Activated T-cell treated with anti-CD3 and anti-CD28 coated beads, Interleukin-2, amount 50 U/mL, for 72 hours (primary cell): ENCODE results near the gene CCDC70. TPM values are rescaled to one million over a fixed set of nuclear protein-coding genes. Genes with fewer than 3 reads are reported as not detected.
"Not testable (repeated sequence)": the region's sequence is repeated elsewhere in the genome, so short reads cannot be mapped to it uniquely, and the experiment has no call there.

Experiments
- ATAC-seq, 2 donors: fragments of 150-1000 bp; cut with Tn5 transposase; replicated peaks in 1 of 2; 2 replicates each; pipeline ENCODE4 v1.10.0; 2021; ENCODE audit warnings: moderate library complexity in 2 of 2, mild to moderate bottlenecking in 1 of 2
- DNase-seq, 2 donors: peaks; one replicate each; pipeline ENCODE4 v3.0.0; 2021 to 2022; ENCODE audit warnings: mixed read lengths in 1 of 2
- H3K27ac Mint-ChIP-seq: one replicate; pipeline ENCODE4 v1.8.0; 2022; ENCODE audit warnings: mild to moderate bottlenecking, moderate library complexity, mixed read lengths
- H3K27me3 Mint-ChIP-seq: one replicate; pipeline ENCODE4 v1.8.0; 2022; ENCODE audit warnings: low read depth, mixed read lengths
- H3K36me3 Mint-ChIP-seq, 2 donors: one replicate each; pipeline ENCODE4 v1.8.0; 2022; ENCODE audit warnings: mixed read lengths in 2 of 2, mild to moderate bottlenecking in 1 of 2; ENCODE audit not compliant: insufficient read depth in 2 of 2
- H3K4me1 Mint-ChIP-seq: one replicate; pipeline ENCODE4 v1.8.0; 2022; ENCODE audit warnings: low read depth, mixed read lengths
- H3K4me3 Mint-ChIP-seq, 2 donors: one replicate each; pipeline ENCODE4 v1.8.0; 2022; ENCODE audit warnings: mild to moderate bottlenecking in 2 of 2, mixed read lengths in 2 of 2, moderate library complexity in 2 of 2
- H3K9me3 Mint-ChIP-seq, 2 donors: one replicate each; pipeline ENCODE4 v1.8.0; 2022; ENCODE audit warnings: mixed read lengths in 2 of 2
- total RNA-seq, 2 donors: library from RNA; stranded (reverse); gene quantifications; one replicate each; pipeline ENCODE4 v1.2.3, GENCODE V29; 2022

CCDC70 gene
- total RNA-seq, 2 donors from 2014 or later: 0.22 TPM; not detected in 1

GRCh38 chr13:51823359-51823758 lies 38.4 kb upstream of the CCDC70 start:
- Mint-ChIP-seq H3K9me3 (no peaks in the 10 kb centered on the region), H3K4me1 (peaks cover 99% of the 10 kb centered on the region), H3K4me3 (peak overlapping the region; percentile 71 to 84), H3K36me3 (no peaks in the 10 kb centered on the region), H3K27me3 (no peaks in the 10 kb centered on the region), H3K27ac (no peak overlapping the region)
- no peak for DNase-seq
- ATAC-seq: no peak

GRCh38 chr13:51823863-51824262 lies 37.9 kb upstream of the CCDC70 start:
- Mint-ChIP-seq H3K27ac (peak overlapping the region; percentile 87), H3K4me3 (peak overlapping the region; percentile 71 to 84)

GRCh38 chr13:51824712-51825111 lies 37.1 kb upstream of the CCDC70 start:
- ATAC-seq: peak; percentile 1 to 4
- not testable (repeated sequence) for H3K27me3 Mint-ChIP-seq, H3K9me3 Mint-ChIP-seq, H3K36me3 Mint-ChIP-seq, DNase-seq
- Mint-ChIP-seq H3K4me1 (peaks cover 98% of the 10 kb centered on the region), H3K27ac (peak overlapping the region; percentile 87), H3K4me3 (peak overlapping the region; percentile 71 to 84)

More at GRCh38 chr13:51823863-51824262, 37.9 kb upstream of the CCDC70 start:
- ATAC-seq (no peak), DNase-seq (no peak)
- Mint-ChIP-seq H3K4me1 (peaks cover 99% of the 10 kb centered on the region), H3K36me3 (no peaks in the 10 kb centered on the region), H3K9me3 (no peaks in the 10 kb centered on the region), H3K27me3 (no peaks in the 10 kb centered on the region)

GRCh38 chr13:51825165-51825592 lies 36.6 kb upstream of the CCDC70 start:
- H3K4me1 Mint-ChIP-seq: peaks cover 93% of the 10 kb centered on the region

GRCh38 chr13:51825681-51826254 lies 36.0 kb upstream of the CCDC70 start:
- Mint-ChIP-seq H3K9me3 (no peaks in the 10 kb centered on the region), H3K4me3 (peak overlapping the region; percentile 71 to 84), H3K4me1 (peaks cover 87% of the 10 kb centered on the region), H3K27ac (peak overlapping the region; percentile 87), H3K27me3 (no peaks in the 10 kb centered on the region), H3K36me3 (no peaks in the 10 kb centered on the region)
- DNase-seq (no peak), ATAC-seq (no peak)

More at GRCh38 chr13:51825165-51825592, 36.6 kb upstream of the CCDC70 start:
- Mint-ChIP-seq H3K9me3 (no peaks in the 10 kb centered on the region), H3K27ac (peak overlapping the region; percentile 87), H3K4me3 (peak overlapping the region; percentile 71 to 84), H3K36me3 (no peaks in the 10 kb centered on the region), H3K27me3 (no peaks in the 10 kb centered on the region)
- DNase-seq (no peak), ATAC-seq (peak; percentile 54 to 57)

- no peaks in the 10 kb centered on the region for H3K36me3 Mint-ChIP-seq
- H3K4me1 Mint-ChIP-seq: peaks cover 79% of the 10 kb centered on the region
- DNase-seq (no peak), ATAC-seq (no peak)
- peak overlapping the region; percentile 71 to 84 for H3K4me3 Mint-ChIP-seq
- no peak overlapping the region for H3K27ac Mint-ChIP-seq
- H3K27me3 Mint-ChIP-seq: no peaks in the 10 kb centered on the region
- H3K9me3 Mint-ChIP-seq: no peaks in the 10 kb centered on the region
Measured at GRCh38 chr13:51826606-51827005, 35.2 kb upstream of the CCDC70 start.

- Mint-ChIP-seq H3K27ac (no peak overlapping the region), H3K4me1 (peaks cover 76% of the 10 kb centered on the region), H3K36me3 (no peaks in the 10 kb centered on the region), H3K27me3 (no peaks in the 10 kb centered on the region), H3K4me3 (peak overlapping the region; percentile 71 to 84), H3K9me3 (no peaks in the 10 kb centered on the region)
- ATAC-seq (no peak), DNase-seq (no peak)
Measured at GRCh38 chr13:51827254-51827653, 34.5 kb upstream of the CCDC70 start.

- Mint-ChIP-seq H3K27me3 (no peaks in the 10 kb centered on the region), H3K4me3 (peak overlapping the region in 1 of 2 donors; percentile 20), H3K4me1 (peaks cover 66% of the 10 kb centered on the region), H3K9me3 (no peaks in the 10 kb centered on the region), H3K27ac (no peak overlapping the region), H3K36me3 (no peaks in the 10 kb centered on the region)
- ATAC-seq: no peak
- no peak for DNase-seq
Measured at GRCh38 chr13:51828730-51829567, 32.8 kb upstream of the CCDC70 start.

- no peak for ATAC-seq
- DNase-seq: no peak
- Mint-ChIP-seq H3K27ac (no peak overlapping the region), H3K27me3 (no peaks in the 10 kb centered on the region), H3K4me3 (no peak overlapping the region), H3K9me3 (no peaks in the 10 kb centered on the region), H3K4me1 (peaks cover 60% of the 10 kb centered on the region), H3K36me3 (no peaks in the 10 kb centered on the region)
Measured at GRCh38 chr13:51829568-51829899, 32.2 kb upstream of the CCDC70 start.

- Mint-ChIP-seq H3K36me3 (no peaks in the 10 kb centered on the region), H3K4me3 (no peak overlapping the region), H3K4me1 (peaks cover 43% of the 10 kb centered on the region), H3K9me3 (no peaks in the 10 kb centered on the region), H3K27me3 (no peaks in the 10 kb centered on the region), H3K27ac (no peak overlapping the region)
- DNase-seq: no peak
- ATAC-seq: no peak
Measured at GRCh38 chr13:51831519-51831918, 30.2 kb upstream of the CCDC70 start.

GRCh38 chr13:51832471-51833152 lies 29.2 kb upstream of the CCDC70 start:
- DNase-seq (peak in 1 of 2 donors; percentile 46), ATAC-seq (peak; percentile 93 to 94)
- H3K4me1 Mint-ChIP-seq: peaks cover 43% of the 10 kb centered on the region
- no peak overlapping the region for H3K27ac Mint-ChIP-seq
- no peak overlapping the region for H3K4me3 Mint-ChIP-seq
- H3K9me3 Mint-ChIP-seq: no peaks in the 10 kb centered on the region
- no peaks in the 10 kb centered on the region for H3K36me3 Mint-ChIP-seq
- no peaks in the 10 kb centered on the region for H3K27me3 Mint-ChIP-seq

GRCh38 chr13:51833980-51834379 lies 27.8 kb upstream of the CCDC70 start:
- H3K36me3 Mint-ChIP-seq: no peaks in the 10 kb centered on the region
- no peak overlapping the region for H3K27ac Mint-ChIP-seq
- ATAC-seq (no peak), DNase-seq (no peak)
- peaks cover 43% of the 10 kb centered on the region for H3K4me1 Mint-ChIP-seq
- H3K9me3 Mint-ChIP-seq: no peaks in the 10 kb centered on the region
- no peak overlapping the region for H3K4me3 Mint-ChIP-seq
- H3K27me3 Mint-ChIP-seq: no peaks in the 10 kb centered on the region

GRCh38 chr13:51834581-51835171 lies 27.1 kb upstream of the CCDC70 start:
- Mint-ChIP-seq H3K27me3 (no peaks in the 10 kb centered on the region), H3K4me3 (no peak overlapping the region), H3K4me1 (peaks cover 38% of the 10 kb centered on the region), H3K9me3 (no peaks in the 10 kb centered on the region), H3K36me3 (no peaks in the 10 kb centered on the region), H3K27ac (no peak overlapping the region)
- ATAC-seq (no peak), DNase-seq (no peak)
